GM23338 (cell line): Measurements from ENCODE around the gene USP16. TPM values are rescaled to one million over a fixed set of nuclear protein-coding genes. Genes with fewer than 3 reads are reported as not detected.

ENCODE experiments used
- ATAC-seq: fragments of 200-7000 bp; cut with Tn5 transposase; 3 replicates; pipeline ENCODE4 v1.9.1; 2020
- DNase-seq: peaks from one replicate; pipeline ENCODE4 v3.0.0-alpha.2; 2015; ENCODE audit warnings: low spot score
- H2AFZ ChIP-seq: fragments of 200-600 bp; sonication (generic); 2 replicates; pipeline ENCODE4 v1.8.0; 2016; ENCODE audit warnings: antibody characterized with exemption, mild to moderate bottlenecking, moderate library complexity
- H3F3A ChIP-seq: fragments of 200-600 bp; sonication (generic); replicated peaks from 2 replicates; pipeline ENCODE4 v1.8.0; 2017; ENCODE audit warnings: antibody characterized with exemption, mixed run types, low read depth
- H3K27ac ChIP-seq: fragments of 200-600 bp; sonication (generic); 2 replicates; pipeline ENCODE4 v1.6.1; 2016; ENCODE audit warnings: low read depth
- H3K27me3 ChIP-seq: fragments of 200-600 bp; sonication (generic); 2 replicates; pipeline ENCODE4 v1.8.0; 2016; ENCODE audit warnings: mild to moderate bottlenecking, mixed run types, moderate library complexity; ENCODE audit not compliant: insufficient read depth
- H3K36me3 ChIP-seq: fragments of 200-600 bp; sonication (generic); 2 replicates; pipeline ENCODE4 v1.8.0; 2016; ENCODE audit warnings: mild to moderate bottlenecking; ENCODE audit not compliant: insufficient read depth
- H3K4me1 ChIP-seq: fragments of 200-600 bp; sonication (generic); 2 replicates; pipeline ENCODE4 v1.8.0; 2016; ENCODE audit warnings: mild to moderate bottlenecking, moderate library complexity; ENCODE audit not compliant: insufficient read depth
- H3K4me2 ChIP-seq: fragments of 200-600 bp; sonication (generic); 2 replicates; pipeline ENCODE4 v1.7.1; 2017; ENCODE audit warnings: mixed run types
- H3K4me3 ChIP-seq: fragments of 200-600 bp; sonication (generic); 2 replicates; pipeline ENCODE4 v1.6.1; 2016; ENCODE audit warnings: mixed run types
- H3K79me2 ChIP-seq: fragments of 200-600 bp; sonication (generic); replicated peaks from 2 replicates; pipeline ENCODE4 v1.8.0; 2017; ENCODE audit warnings: mild to moderate bottlenecking; ENCODE audit not compliant: insufficient read depth
- H3K9me2 ChIP-seq: fragments of 200-600 bp; sonication (generic); 2 replicates; pipeline ENCODE4 v1.8.0; 2017; ENCODE audit not compliant: insufficient read depth
- H4K20me1 ChIP-seq: fragments of 200-600 bp; sonication (generic); replicated peaks from 2 replicates; pipeline ENCODE4 v1.8.0; 2017; ENCODE audit warnings: mild to moderate bottlenecking; ENCODE audit not compliant: insufficient read depth
- H3K27ac Mint-ChIP-seq: 2 replicates; pipeline ENCODE4 v1.8.0; 2020; ENCODE audit warnings: inconsistent platforms, mild to moderate bottlenecking, moderate library complexity, mixed read lengths
- H3K27me3 Mint-ChIP-seq: 3 replicates; pipeline ENCODE4 v1.8.0; 2022; ENCODE audit warnings: low read depth, mild to moderate bottlenecking, moderate library complexity, mixed read lengths, inconsistent platforms; ENCODE audit not compliant: insufficient read depth, poor library complexity
- H3K36me3 Mint-ChIP-seq: 3 replicates; pipeline ENCODE4 v1.8.0; 2021; ENCODE audit warnings: low read depth, mild to moderate bottlenecking, inconsistent platforms, moderate library complexity, mixed read lengths
- H3K4me1 Mint-ChIP-seq: 3 replicates; pipeline ENCODE4 v1.8.0; 2020; ENCODE audit warnings: mild to moderate bottlenecking, inconsistent platforms, mixed read lengths
- H3K4me3 Mint-ChIP-seq: 3 replicates; pipeline ENCODE4 v1.8.0; 2021; ENCODE audit warnings: moderate library complexity, mild to moderate bottlenecking, inconsistent platforms, mixed read lengths
- H3K9me3 Mint-ChIP-seq: 3 replicates; pipeline ENCODE4 v1.8.0; 2020; ENCODE audit warnings: moderate library complexity, mild to moderate bottlenecking, inconsistent platforms, mixed read lengths
- CREB1 ChIP-seq: fragments of 250-450 bp; sonication (Bioruptor Pico); IDR thresholded peaks from 2 replicates; pipeline ENCODE4 v1.5.0; 2020; ENCODE audit warnings: low read depth, mild to moderate bottlenecking, moderate library complexity
- CTCF ChIP-seq, 2 experiments: fragments of 200-600 bp in 1 of 2; sonication (generic) in 1 of 2; conservative IDR thresholded peaks; 2 replicates each; pipeline versions ENCODE4 v1.5.1 to v1.6.1; 2016 to 2017; ENCODE audit warnings: antibody characterized with exemption in 2 of 2, low read depth in 2 of 2, mild to moderate bottlenecking in 2 of 2, moderate library complexity in 1 of 2
- EZH2 ChIP-seq: fragments of 200-600 bp; sonication (generic); IDR thresholded peaks from one replicate; pipeline ENCODE4 v1.8.0; 2017; ENCODE audit warnings: antibody characterized with exemption, mild to moderate bottlenecking, low read depth; ENCODE audit not compliant: unreplicated experiment
- JUNB ChIP-seq: IDR thresholded peaks from one replicate; pipeline ENCODE4 v1.6.1; 2016; ENCODE audit warnings: antibody characterized with exemption; ENCODE audit not compliant: unreplicated experiment
- NANOG ChIP-seq: IDR thresholded peaks from 2 replicates; pipeline ENCODE4 v1.6.1; 2016; ENCODE audit warnings: antibody characterized with exemption, borderline replicate concordance
- POLR2AphosphoS5 ChIP-seq: IDR thresholded peaks from 2 replicates; pipeline ENCODE4 v1.6.1; 2016; ENCODE audit warnings: antibody characterized with exemption, low read depth
- REST ChIP-seq: IDR thresholded peaks from one replicate; pipeline ENCODE4 v1.6.1; 2018; ENCODE audit warnings: antibody characterized with exemption; ENCODE audit not compliant: unreplicated experiment
- STAT1 ChIP-seq: IDR thresholded peaks from one replicate; pipeline ENCODE4 v1.6.1; 2016; ENCODE audit warnings: antibody characterized with exemption; ENCODE audit not compliant: unreplicated experiment
- ZNF114 ChIP-seq: fragments of 250-450 bp; sonication (Bioruptor Pico); IDR thresholded peaks from 2 replicates; pipeline ENCODE4 v1.5.0; 2020; ENCODE audit warnings: mild to moderate bottlenecking, moderate library complexity
- ZNF331 ChIP-seq: fragments of 250-450 bp; sonication (Bioruptor Pico); IDR thresholded peaks from 2 replicates; pipeline ENCODE4 v1.5.0; 2020; ENCODE audit warnings: low read depth, mild to moderate bottlenecking, moderate library complexity
- long read RNA-seq: library from polyadenylated mRNA; unstranded; transcript quantifications from one replicate; pipeline ENCODE4 v2.0.0, GENCODE V29; 2020; ENCODE audit not compliant: unreplicated experiment
- polyA plus RNA-seq: library from polyadenylated mRNA; unstranded; fragments of >200 nt; fragmentation: Nextera tagmentation; extraction: Ambion mirVana; gene quantifications from 2 replicates; pipeline ENCODE4 v1.2.1, GENCODE V29; 2016
- total RNA-seq: library from RNA; depleted of rRNA; stranded (reverse); fragments of >200 nt; shearing (Covaris generic); gene quantifications from 2 replicates; pipeline ENCODE4 v1.2.3, GENCODE V29; 2014; rRNA removed
- TF ChIP-seq, protein P1 (sequence below): IDR thresholded peaks from 2 replicates; pipeline ENCODE4 v1.6.1; 2016; ENCODE audit warnings: antibody characterized with exemption
- TF ChIP-seq, protein P2 (sequence below): fragments of 250-450 bp; sonication (Bioruptor Pico); IDR thresholded peaks from 2 replicates; pipeline ENCODE4 v1.5.0; 2020; ENCODE audit warnings: mild to moderate bottlenecking, moderate library complexity

USP16 gene
- total RNA-seq: 19.7 TPM in 2 replicates
- 61.5 and 70.4 TPM in 2 replicates for polyA plus RNA-seq
- long read RNA-seq, partial matches to known transcripts: 8 of 9 reads
- long read RNA-seq, other reads (novel, unspliced or antisense): 1 of 9 reads

GRCh38 chr21:29024474-29025327 is at the start of gene USP16:
Gene USP16 (plus strand): TSS chr21:29024668. CDS start chr21:29027914, 3,246 bp downstream.
- Mint-ChIP-seq H3K27me3 (peaks cover 2% of the 10 kb centered on the region), H3K36me3 (peaks cover 15% of the 10 kb centered on the region; the same call in 2 of the 3 replicates), H3K4me3 (peak within 1 kb of the TSS; percentile 97), H3K4me1 (peaks cover 2% of the 10 kb centered on the region; the same call in 2 of the 3 replicates), H3K9me3 (no peaks in the 10 kb centered on the region), H3K27ac (peak within 1 kb of the TSS; percentile 99)
- Histone ChIP-seq H3K4me2 (peak within 1 kb of the TSS; percentile 95), H3K9me2 (no peaks in the 10 kb centered on the region), H4K20me1 (0 out of 2 replicates have a peak, but pooled peaks cover 2% of the 10 kb centered on the region), H3K79me2 (peaks cover 49% of the 10 kb centered on the region), H3K4me3 (peak within 1 kb of the TSS; percentile 90), H3F3A (no peaks in the 10 kb centered on the region; the same call in 1 of the 2 replicates), H2AFZ (peak within 1 kb of the TSS; percentile 57; the same call in 1 of the 2 replicates), H3K27me3 (no peaks in the 10 kb centered on the region), H3K27ac (peak within 1 kb of the TSS; percentile 93), H3K36me3 (no peaks in the 10 kb centered on the region; the same call in 1 of the 2 replicates), H3K4me1 (peaks cover 12% of the 10 kb centered on the region; the same call in 1 of the 2 replicates)
- peak; percentile 98 for ATAC-seq
- peak; percentile 97 for DNase-seq
- TF ChIP-seq, protein P1, sequence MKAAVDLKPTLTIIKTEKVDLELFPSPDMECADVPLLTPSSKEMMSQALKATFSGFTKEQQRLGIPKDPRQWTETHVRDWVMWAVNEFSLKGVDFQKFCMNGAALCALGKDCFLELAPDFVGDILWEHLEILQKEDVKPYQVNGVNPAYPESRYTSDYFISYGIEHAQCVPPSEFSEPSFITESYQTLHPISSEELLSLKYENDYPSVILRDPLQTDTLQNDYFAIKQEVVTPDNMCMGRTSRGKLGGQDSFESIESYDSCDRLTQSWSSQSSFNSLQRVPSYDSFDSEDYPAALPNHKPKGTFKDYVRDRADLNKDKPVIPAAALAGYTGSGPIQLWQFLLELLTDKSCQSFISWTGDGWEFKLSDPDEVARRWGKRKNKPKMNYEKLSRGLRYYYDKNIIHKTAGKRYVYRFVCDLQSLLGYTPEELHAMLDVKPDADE: peak; percentile 81
- no peak for TF ChIP-seq STAT1
- TF ChIP-seq, protein P2, sequence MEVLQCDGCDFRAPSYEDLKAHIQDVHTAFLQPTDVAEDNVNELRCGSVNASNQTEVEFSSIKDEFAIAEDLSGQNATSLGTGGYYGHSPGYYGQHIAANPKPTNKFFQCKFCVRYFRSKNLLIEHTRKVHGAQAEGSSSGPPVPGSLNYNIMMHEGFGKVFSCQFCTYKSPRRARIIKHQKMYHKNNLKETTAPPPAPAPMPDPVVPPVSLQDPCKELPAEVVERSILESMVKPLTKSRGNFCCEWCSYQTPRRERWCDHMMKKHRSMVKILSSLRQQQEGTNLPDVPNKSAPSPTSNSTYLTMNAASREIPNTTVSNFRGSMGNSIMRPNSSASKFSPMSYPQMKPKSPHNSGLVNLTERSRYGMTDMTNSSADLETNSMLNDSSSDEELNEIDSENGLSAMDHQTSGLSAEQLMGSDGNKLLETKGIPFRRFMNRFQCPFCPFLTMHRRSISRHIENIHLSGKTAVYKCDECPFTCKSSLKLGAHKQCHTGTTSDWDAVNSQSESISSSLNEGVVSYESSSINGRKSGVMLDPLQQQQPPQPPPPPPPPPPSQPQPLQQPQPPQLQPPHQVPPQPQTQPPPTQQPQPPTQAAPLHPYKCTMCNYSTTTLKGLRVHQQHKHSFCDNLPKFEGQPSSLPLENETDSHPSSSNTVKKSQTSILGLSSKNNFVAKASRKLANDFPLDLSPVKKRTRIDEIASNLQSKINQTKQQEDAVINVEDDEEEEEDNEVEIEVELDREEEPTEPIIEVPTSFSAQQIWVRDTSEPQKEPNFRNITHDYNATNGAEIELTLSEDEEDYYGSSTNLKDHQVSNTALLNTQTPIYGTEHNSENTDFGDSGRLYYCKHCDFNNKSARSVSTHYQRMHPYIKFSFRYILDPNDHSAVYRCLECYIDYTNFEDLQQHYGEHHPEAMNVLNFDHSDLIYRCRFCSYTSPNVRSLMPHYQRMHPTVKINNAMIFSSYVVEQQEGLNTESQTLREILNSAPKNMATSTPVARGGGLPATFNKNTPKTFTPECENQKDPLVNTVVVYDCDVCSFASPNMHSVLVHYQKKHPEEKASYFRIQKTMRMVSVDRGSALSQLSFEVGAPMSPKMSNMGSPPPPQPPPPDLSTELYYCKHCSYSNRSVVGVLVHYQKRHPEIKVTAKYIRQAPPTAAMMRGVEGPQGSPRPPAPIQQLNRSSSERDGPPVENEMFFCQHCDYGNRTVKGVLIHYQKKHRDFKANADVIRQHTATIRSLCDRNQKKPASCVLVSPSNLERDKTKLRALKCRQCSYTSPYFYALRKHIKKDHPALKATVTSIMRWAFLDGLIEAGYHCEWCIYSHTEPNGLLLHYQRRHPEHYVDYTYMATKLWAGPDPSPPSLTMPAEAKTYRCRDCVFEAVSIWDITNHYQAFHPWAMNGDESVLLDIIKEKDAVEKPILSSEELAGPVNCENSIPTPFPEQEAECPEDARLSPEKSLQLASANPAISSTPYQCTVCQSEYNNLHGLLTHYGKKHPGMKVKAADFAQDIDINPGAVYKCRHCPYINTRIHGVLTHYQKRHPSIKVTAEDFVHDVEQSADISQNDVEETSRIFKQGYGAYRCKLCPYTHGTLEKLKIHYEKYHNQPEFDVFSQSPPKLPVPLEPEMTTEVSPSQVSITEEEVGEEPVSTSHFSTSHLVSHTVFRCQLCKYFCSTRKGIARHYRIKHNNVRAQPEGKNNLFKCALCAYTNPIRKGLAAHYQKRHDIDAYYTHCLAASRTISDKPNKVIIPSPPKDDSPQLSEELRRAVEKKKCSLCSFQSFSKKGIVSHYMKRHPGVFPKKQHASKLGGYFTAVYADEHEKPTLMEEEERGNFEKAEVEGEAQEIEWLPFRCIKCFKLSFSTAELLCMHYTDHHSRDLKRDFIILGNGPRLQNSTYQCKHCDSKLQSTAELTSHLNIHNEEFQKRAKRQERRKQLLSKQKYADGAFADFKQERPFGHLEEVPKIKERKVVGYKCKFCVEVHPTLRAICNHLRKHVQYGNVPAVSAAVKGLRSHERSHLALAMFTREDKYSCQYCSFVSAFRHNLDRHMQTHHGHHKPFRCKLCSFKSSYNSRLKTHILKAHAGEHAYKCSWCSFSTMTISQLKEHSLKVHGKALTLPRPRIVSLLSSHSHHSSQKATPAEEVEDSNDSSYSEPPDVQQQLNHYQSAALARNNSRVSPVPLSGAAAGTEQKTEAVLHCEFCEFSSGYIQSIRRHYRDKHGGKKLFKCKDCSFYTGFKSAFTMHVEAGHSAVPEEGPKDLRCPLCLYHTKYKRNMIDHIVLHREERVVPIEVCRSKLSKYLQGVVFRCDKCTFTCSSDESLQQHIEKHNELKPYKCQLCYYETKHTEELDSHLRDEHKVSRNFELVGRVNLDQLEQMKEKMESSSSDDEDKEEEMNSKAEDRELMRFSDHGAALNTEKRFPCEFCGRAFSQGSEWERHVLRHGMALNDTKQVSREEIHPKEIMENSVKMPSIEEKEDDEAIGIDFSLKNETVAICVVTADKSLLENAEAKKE (CRISPR knock-in tag): no peak
- no peak for TF ChIP-seq ZNF331 (CRISPR knock-in tag)
- TF ChIP-seq REST: no peak
- TF ChIP-seq ZNF114: no peak
- no peak for TF ChIP-seq NANOG
- no peak for TF ChIP-seq CTCF (conservative IDR thresholded peaks at IDR 0.05; ENCODE audit: low read depth in 2 of 2)
- peak; percentile 94 for TF ChIP-seq CREB1 (CRISPR knock-in tag)
- no peak for TF ChIP-seq JUNB
- no peak for TF ChIP-seq EZH2
- peak; percentile 54 for TF ChIP-seq POLR2AphosphoS5
